ENCODE results near the gene CENPN. TPM values are rescaled to one million over a fixed set of nuclear protein-coding genes. Genes with fewer than 3 reads are reported as not detected.

The CENPN gene
- total RNA-seq, 8 experiments from 2014 or later = 3.2 to 38.2 (median 6.6) TPM

GRCh38 chr16:81053761-81054160 is 46.7 kb downstream of the CENPN start:
- no peak overlapping the region for H3K27ac ChIP-seq
- WGBS, 10 experiments = 50 to 94% (median 78%) methylated on average over 2 to 11 of the region's 11 CpGs
- no peak overlapping the region for H3K4me3 ChIP-seq
- in situ Hi-C loops (cut with MboI; ENCODE audit: low pct_unique_long_range_greater_than_20kb in 2 of 9, low sequenced_read_pairs in 9 of 9, unreplicated experiment in 9 of 9) = no loop called here
- no peak for ATAC-seq (replicated peaks in 6 of 8)
- H3K4me1 ChIP-seq (replicated peaks in 1 of 2) = no peaks in the 10 kb centered on the region

GRCh38 chr16:81060576-81061306 is 53.7 kb downstream of the CENPN start:
- in situ Hi-C loops (cut with MboI; ENCODE audit: low pct_unique_long_range_greater_than_20kb in 2 of 9, low sequenced_read_pairs in 9 of 9, unreplicated experiment in 9 of 9) = no loop called here
- Histone ChIP-seq H3K27ac (no peak overlapping the region), H3K4me3 (no peak overlapping the region), H3K4me1 (replicated peaks in 1 of 2) (no peaks in the 10 kb centered on the region)
- ATAC-seq (replicated peaks in 6 of 8) = peak in 2 of 8 experiments; percentile 23 to 33
- WGBS, 10 experiments = 39 to 100% (median 76%) methylated on average over 1 to 6 of the region's 14 CpGs; no CpG with 5 or more reads in 4 of the 10 experiments

GRCh38 chr16:81061307-81061640 is 54.3 kb downstream of the CENPN start:
- H3K27ac ChIP-seq = no peak overlapping the region
- ATAC-seq (replicated peaks in 6 of 8) = no peak
- H3K4me3 ChIP-seq = no peak overlapping the region
- peaks cover 0 to under 1% of the 10 kb centered on the region in 2 donors for H3K4me1 ChIP-seq (replicated peaks in 1 of 2)
- in situ Hi-C loops (cut with MboI; ENCODE audit: low pct_unique_long_range_greater_than_20kb in 2 of 9, low sequenced_read_pairs in 9 of 9, unreplicated experiment in 9 of 9) = no loop called here
- whole genome bisulfite sequencing, 10 experiments = 80 to 100% (median 84%) methylated on average over 1 to 10 of the region's 10 CpGs; no CpG with 5 or more reads in 4 of the 10 experiments

- Histone ChIP-seq H3K4me3 (no peak overlapping the region), H3K4me1 (replicated peaks in 1 of 2) (peaks cover 0 to 7% of the 10 kb centered on the region in 2 donors), H3K27ac (no peak overlapping the region)
- in situ Hi-C loops (cut with MboI; ENCODE audit: low pct_unique_long_range_greater_than_20kb in 2 of 9, low sequenced_read_pairs in 9 of 9, unreplicated experiment in 9 of 9) = no loop called here
- no peak for ATAC-seq (replicated peaks in 6 of 8)
- WGBS, 10 experiments = 63 to 100% (median 81%) methylated on average over 1 to 9 of the region's 10 CpGs; no CpG with 5 or more reads in 1 of the 10 experiments
Measured at GRCh38 chr16:81061871-81062608, 55.0 kb downstream of the CENPN start.

- Histone ChIP-seq H3K27ac (no peak overlapping the region), H3K4me1 (replicated peaks in 1 of 2) (peaks cover 0 to 7% of the 10 kb centered on the region in 2 donors), H3K4me3 (no peak overlapping the region)
- 45 to 100% (median 63%) methylated on average over 1 to 4 of the region's 4 CpGs for WGBS, 10 experiments
- in situ Hi-C loops (cut with MboI; ENCODE audit: low pct_unique_long_range_greater_than_20kb in 2 of 9, low sequenced_read_pairs in 9 of 9, unreplicated experiment in 9 of 9) = no loop called here
- no peak for ATAC-seq (replicated peaks in 6 of 8)
Measured at GRCh38 chr16:81066681-81067080, 59.7 kb downstream of the CENPN start.

- H3K27ac ChIP-seq = no peak overlapping the region
- no peak for ATAC-seq (replicated peaks in 6 of 8)
- no peak overlapping the region for H3K4me3 ChIP-seq
- 43 to 100% (median 92%) methylated on average over 1 of the region's 1 CpG; no CpG with 5 or more reads in 1 of the 10 experiments for WGBS, 10 experiments
- peaks cover 0 to 7% of the 10 kb centered on the region in 2 donors for H3K4me1 ChIP-seq (replicated peaks in 1 of 2)
- in situ Hi-C loops (cut with MboI; ENCODE audit: low pct_unique_long_range_greater_than_20kb in 2 of 9, low sequenced_read_pairs in 9 of 9, unreplicated experiment in 9 of 9) = no loop called here
Measured at GRCh38 chr16:81067166-81067565, 60.2 kb downstream of the CENPN start.

- Histone ChIP-seq H3K4me3 (no peak overlapping the region), H3K27ac (no peak overlapping the region), H3K4me1 (replicated peaks in 1 of 2) (peaks cover 0 to 7% of the 10 kb centered on the region in 2 donors)
- ATAC-seq (replicated peaks in 6 of 8) = no peak
- WGBS, 10 experiments = 79 to 100% (median 90%) methylated on average over 1 to 4 of the region's 4 CpGs; no CpG with 5 or more reads in 3 of the 10 experiments
- in situ Hi-C loops (cut with MboI; ENCODE audit: low pct_unique_long_range_greater_than_20kb in 2 of 9, low sequenced_read_pairs in 9 of 9, unreplicated experiment in 9 of 9) = no loop called here
Measured at GRCh38 chr16:81069063-81069462, 62.0 kb downstream of the CENPN start.

- Histone ChIP-seq H3K4me3 (no peak overlapping the region), H3K4me1 (replicated peaks in 1 of 2) (peaks cover 2 to 7% of the 10 kb centered on the region in 2 donors), H3K27ac (no peak overlapping the region)
- ATAC-seq (replicated peaks in 6 of 8) = no peak
- WGBS, 10 experiments = 43 to 100% (median 81%) methylated on average over 1 to 6 of the region's 8 CpGs
- in situ Hi-C loops (cut with MboI; ENCODE audit: low pct_unique_long_range_greater_than_20kb in 2 of 9, low sequenced_read_pairs in 9 of 9, unreplicated experiment in 9 of 9) = no loop called here
Measured at GRCh38 chr16:81070979-81071378, 64.0 kb downstream of the CENPN start.

GRCh38 chr16:81071805-81072204 is 64.8 kb downstream of the CENPN start:
- Histone ChIP-seq H3K27ac (no peak overlapping the region), H3K4me3 (no peak overlapping the region), H3K4me1 (replicated peaks in 1 of 2) (peaks cover 1 to 4% of the 10 kb centered on the region in 2 donors)
- 55 to 100% (median 83%) methylated on average over 2 to 4 of the region's 4 CpGs; no CpG with 5 or more reads in 2 of the 10 experiments for WGBS, 10 experiments
- no peak for ATAC-seq (replicated peaks in 6 of 8)
- in situ Hi-C loops (cut with MboI; ENCODE audit: low pct_unique_long_range_greater_than_20kb in 2 of 9, low sequenced_read_pairs in 9 of 9, unreplicated experiment in 9 of 9) = no loop called here

- in situ Hi-C loops (cut with MboI; ENCODE audit: low pct_unique_long_range_greater_than_20kb in 2 of 9, low sequenced_read_pairs in 9 of 9, unreplicated experiment in 9 of 9) = no loop called here
- no peak for ATAC-seq (replicated peaks in 6 of 8)
- Histone ChIP-seq H3K27ac (no peak overlapping the region), H3K4me3 (no peak overlapping the region), H3K4me1 (replicated peaks in 1 of 2) (peaks cover 4 to 9% of the 10 kb centered on the region in 2 donors)
- 0 to 83% (median 64%) methylated on average over 2 to 5 of the region's 5 CpGs for WGBS, 10 experiments
Measured at GRCh38 chr16:81073560-81074330, 66.7 kb downstream of the CENPN start.

- WGBS, 10 experiments = 0 to 5% (median 0%) methylated on average over 1 to 7 of the region's 27 CpGs; no CpG with 5 or more reads in 2 of the 10 experiments
- Histone ChIP-seq H3K27ac (peak overlapping the region; percentile 92 to 95), H3K4me3 (peak overlapping the region; percentile 55 to 84 (median 66)), H3K4me1 (replicated peaks in 1 of 2) (peaks cover 4 to 9% of the 10 kb centered on the region in 2 donors)
- ATAC-seq (replicated peaks in 6 of 8) = peak; percentile 76 to 89 (median 86)
- in situ Hi-C loops (cut with MboI; ENCODE audit: low pct_unique_long_range_greater_than_20kb in 2 of 9, low sequenced_read_pairs in 9 of 9, unreplicated experiment in 9 of 9) = no loop called here
Measured at GRCh38 chr16:81076566-81077075, 69.6 kb downstream of the CENPN start.

- in situ Hi-C loops (cut with MboI; ENCODE audit: low pct_unique_long_range_greater_than_20kb in 2 of 9, low sequenced_read_pairs in 9 of 9, unreplicated experiment in 9 of 9) = no loop called here
- Histone ChIP-seq H3K4me1 (replicated peaks in 1 of 2) (peaks cover 4 to 9% of the 10 kb centered on the region in 2 donors), H3K27ac (peak within 1 kb of the TSS; percentile 92 to 95), H3K4me3 (peak within 1 kb of the TSS; percentile 55 to 84 (median 66))
- ATAC-seq (replicated peaks in 6 of 8) = peak; percentile 83 to 94 (median 92)
- 0 to 86% (median 1%) methylated on average over 1 to 14 of the region's 59 CpGs; no CpG with 5 or more reads in 3 of the 10 experiments for WGBS, 10 experiments
Measured at GRCh38 chr16:81077076-81077940, 70.3 kb downstream of the CENPN start, which contains the start of gene C16orf46. Gene C16orf46 (minus strand): TSS chr16:81077238. CDS start chr16:81063955, 13,283 bp downstream.

Data from motor neuron (in vitro differentiated cells).